ENCODE measurements around the gene GPR25.

GPR25 gene

GRCh38 chr1:200899954-200900867 is 27.4 kb downstream of the GPR25 start:
- H3K27ac ChIP-seq (ENCODE audit: low read length) = no peak overlapping the region
- no peaks in the 10 kb centered on the region for H3F3A ChIP-seq (ENCODE audit: insufficient read depth, low read length)
- no peaks in the 10 kb centered on the region for H3K9me3 ChIP-seq (replicated peaks; ENCODE audit: insufficient read depth, low read length)
- H3K9ac ChIP-seq (ENCODE audit: low read length) = no peak overlapping the region
- H4K20me1 ChIP-seq (ENCODE audit: insufficient read depth, low read length) = no peaks in the 10 kb centered on the region
- H2AFZ ChIP-seq (ENCODE audit: low read length) = no peak overlapping the region
- no peaks in the 10 kb centered on the region for H3K9me2 ChIP-seq (replicated peaks; ENCODE audit: insufficient read depth, low read length)
- TF ChIP-seq EZH2 (optimal IDR thresholded peaks at IDR 0.05; ENCODE audit: low read depth, low read length) = no peak
- H3K4me2 ChIP-seq (ENCODE audit: low read depth, low read length) = no peak overlapping the region
- no peak overlapping the region for H3K4me3 ChIP-seq (ENCODE audit: low read length)
- H3K4me1 ChIP-seq (ENCODE audit: low read length) = 0 out of 2 replicates have a peak, but pooled peaks cover 6% of the 10 kb centered on the region
- peaks cover 37% of the 10 kb centered on the region for H3K79me2 ChIP-seq (ENCODE audit: low read length)
- no peak for DNase-seq
- H3K27me3 ChIP-seq (replicated peaks; ENCODE audit: insufficient read depth, low read length) = no peaks in the 10 kb centered on the region
- H3K36me3 ChIP-seq (replicated peaks; ENCODE audit: insufficient read depth, low read length) = 0 out of 2 replicates have a peak, but pooled peaks cover 18% of the 10 kb centered on the region

DNA sequence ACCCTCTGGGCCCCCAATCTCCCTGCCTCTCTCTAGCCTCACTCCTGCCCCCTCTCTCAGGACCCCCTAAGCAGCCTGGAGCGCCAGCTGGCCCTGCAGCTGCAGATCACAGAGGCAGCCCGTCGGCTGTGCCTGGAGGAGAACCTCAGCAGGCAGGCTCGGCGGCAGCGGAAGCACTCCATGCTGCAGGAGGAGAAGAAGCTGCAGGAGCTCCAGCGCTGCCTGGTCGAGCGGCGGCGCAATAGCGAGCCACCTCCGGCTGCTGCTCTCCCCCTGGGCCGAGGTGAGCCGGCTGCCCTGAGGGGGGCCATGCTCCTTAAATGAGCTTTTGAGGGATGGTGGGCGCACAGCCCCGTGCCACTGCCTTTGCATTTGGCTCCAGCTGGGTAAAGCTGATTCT is 28.1 kb downstream of the GPR25 start:
- 0 out of 2 replicates have a peak, but pooled peaks cover under 1% of the 10 kb centered on the region for H3K4me1 ChIP-seq (ENCODE audit: low read length)
- H3K36me3 ChIP-seq (replicated peaks; ENCODE audit: insufficient read depth, low read length) = 0 out of 2 replicates have a peak, but pooled peaks cover 18% of the 10 kb centered on the region
- H3K9ac ChIP-seq (ENCODE audit: low read length) = no peak overlapping the region
- H3K79me2 ChIP-seq (ENCODE audit: low read length) = peaks cover 31% of the 10 kb centered on the region
- H3K27me3 ChIP-seq (replicated peaks; ENCODE audit: insufficient read depth, low read length) = no peaks in the 10 kb centered on the region
- H2AFZ ChIP-seq (ENCODE audit: low read length) = no peak overlapping the region
- no peaks in the 10 kb centered on the region for H4K20me1 ChIP-seq (ENCODE audit: insufficient read depth, low read length)
- no peaks in the 10 kb centered on the region for H3K9me2 ChIP-seq (replicated peaks; ENCODE audit: insufficient read depth, low read length)
- no peak for DNase-seq
- H3F3A ChIP-seq (ENCODE audit: insufficient read depth, low read length) = no peaks in the 10 kb centered on the region
- H3K27ac ChIP-seq (ENCODE audit: low read length) = no peak overlapping the region
- H3K4me2 ChIP-seq (ENCODE audit: low read depth, low read length) = no peak overlapping the region
- no peak overlapping the region for H3K4me3 ChIP-seq (ENCODE audit: low read length)
- TF ChIP-seq, protein P1, sequence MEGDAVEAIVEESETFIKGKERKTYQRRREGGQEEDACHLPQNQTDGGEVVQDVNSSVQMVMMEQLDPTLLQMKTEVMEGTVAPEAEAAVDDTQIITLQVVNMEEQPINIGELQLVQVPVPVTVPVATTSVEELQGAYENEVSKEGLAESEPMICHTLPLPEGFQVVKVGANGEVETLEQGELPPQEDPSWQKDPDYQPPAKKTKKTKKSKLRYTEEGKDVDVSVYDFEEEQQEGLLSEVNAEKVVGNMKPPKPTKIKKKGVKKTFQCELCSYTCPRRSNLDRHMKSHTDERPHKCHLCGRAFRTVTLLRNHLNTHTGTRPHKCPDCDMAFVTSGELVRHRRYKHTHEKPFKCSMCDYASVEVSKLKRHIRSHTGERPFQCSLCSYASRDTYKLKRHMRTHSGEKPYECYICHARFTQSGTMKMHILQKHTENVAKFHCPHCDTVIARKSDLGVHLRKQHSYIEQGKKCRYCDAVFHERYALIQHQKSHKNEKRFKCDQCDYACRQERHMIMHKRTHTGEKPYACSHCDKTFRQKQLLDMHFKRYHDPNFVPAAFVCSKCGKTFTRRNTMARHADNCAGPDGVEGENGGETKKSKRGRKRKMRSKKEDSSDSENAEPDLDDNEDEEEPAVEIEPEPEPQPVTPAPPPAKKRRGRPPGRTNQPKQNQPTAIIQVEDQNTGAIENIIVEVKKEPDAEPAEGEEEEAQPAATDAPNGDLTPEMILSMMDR (IDR thresholded peaks at IDR 0.05; ENCODE audit: low read length) = no peak
- TF ChIP-seq EZH2 (optimal IDR thresholded peaks at IDR 0.05; ENCODE audit: low read depth, low read length) = no peak
- TF ChIP-seq EZH2phosphoT487 (IDR thresholded peaks at IDR 0.05; ENCODE audit: low read length) = no peak
- H3K9me3 ChIP-seq (replicated peaks; ENCODE audit: insufficient read depth, low read length) = no peaks in the 10 kb centered on the region

DNA sequence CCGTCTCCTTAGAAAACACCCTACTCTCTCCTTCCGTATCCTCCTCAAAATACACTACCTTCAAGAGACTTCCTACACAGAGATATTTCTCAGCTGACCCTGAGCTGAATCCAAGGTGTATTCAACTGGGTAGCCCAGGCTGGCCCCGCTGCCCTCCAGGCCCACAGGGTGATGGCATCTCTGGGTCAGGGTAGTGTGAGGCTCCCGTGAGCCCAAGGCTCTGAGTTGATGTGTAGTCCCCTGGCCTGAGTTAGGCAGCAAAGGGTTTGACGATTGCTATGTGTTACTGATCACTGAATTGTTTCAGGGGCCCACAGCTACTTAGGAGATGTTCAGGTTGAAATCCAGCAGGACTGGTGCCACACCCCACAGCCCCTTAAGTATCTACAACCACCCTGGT is 28.6 kb downstream of the GPR25 start:
- Histone ChIP-seq H4K20me1 (ENCODE audit: insufficient read depth, low read length) (no peaks in the 10 kb centered on the region), H3K4me3 (ENCODE audit: low read length) (no peak overlapping the region), H3K4me2 (ENCODE audit: low read depth, low read length) (no peak overlapping the region), H3K27me3 (replicated peaks; ENCODE audit: insufficient read depth, low read length) (no peaks in the 10 kb centered on the region), H3K27ac (ENCODE audit: low read length) (no peak overlapping the region), H2AFZ (ENCODE audit: low read length) (no peak overlapping the region), H3K9me2 (replicated peaks; ENCODE audit: insufficient read depth, low read length) (no peaks in the 10 kb centered on the region), H3F3A (ENCODE audit: insufficient read depth, low read length) (no peaks in the 10 kb centered on the region), H3K36me3 (replicated peaks; ENCODE audit: insufficient read depth, low read length) (0 out of 2 replicates have a peak, but pooled peaks cover 18% of the 10 kb centered on the region), H3K9ac (ENCODE audit: low read length) (no peak overlapping the region), H3K9me3 (replicated peaks; ENCODE audit: insufficient read depth, low read length) (no peaks in the 10 kb centered on the region), H3K79me2 (ENCODE audit: low read length) (peaks cover 26% of the 10 kb centered on the region), H3K4me1 (ENCODE audit: low read length) (no peaks in the 10 kb centered on the region)
- TF ChIP-seq, protein P1 (IDR thresholded peaks at IDR 0.05; ENCODE audit: low read length) = no peak
- TF ChIP-seq EZH2phosphoT487 (IDR thresholded peaks at IDR 0.05; ENCODE audit: low read length) = no peak
- no peak for TF ChIP-seq EZH2 (optimal IDR thresholded peaks at IDR 0.05; ENCODE audit: low read depth, low read length)
- DNase-seq = no peak
